T-helper 2 cell treated with Interferon-gamma antibody and Interleukin-4, amounts not matched to agents 5 μg/mL and 100 μg/mL, for 36 hours (primary cell): Measurements from ENCODE around the gene UBN2.

Experiments
- DNase-seq: peaks from one replicate; pipeline ENCODE4 v3.0.0; 2021; ENCODE audit warnings: low spot score
- H3K27ac Mint-ChIP-seq: one replicate; pipeline ENCODE4 v1.8.0; 2021; ENCODE audit warnings: mild to moderate bottlenecking, mixed read lengths
- H3K27me3 Mint-ChIP-seq: one replicate; pipeline ENCODE4 v1.8.0; 2021; ENCODE audit warnings: low read depth, mixed read lengths
- H3K36me3 Mint-ChIP-seq: one replicate; pipeline ENCODE4 v1.8.0; 2021; ENCODE audit warnings: low read depth, mixed read lengths
- H3K4me1 Mint-ChIP-seq: one replicate; pipeline ENCODE4 v1.8.0; 2021; ENCODE audit warnings: low read depth, mixed read lengths
- H3K4me3 Mint-ChIP-seq: one replicate; pipeline ENCODE4 v1.8.0; 2022; ENCODE audit warnings: mild to moderate bottlenecking, moderate library complexity, mixed read lengths
- H3K9me3 Mint-ChIP-seq: one replicate; pipeline ENCODE4 v1.8.0; 2021; ENCODE audit warnings: mixed read lengths

Gene UBN2

DNA sequence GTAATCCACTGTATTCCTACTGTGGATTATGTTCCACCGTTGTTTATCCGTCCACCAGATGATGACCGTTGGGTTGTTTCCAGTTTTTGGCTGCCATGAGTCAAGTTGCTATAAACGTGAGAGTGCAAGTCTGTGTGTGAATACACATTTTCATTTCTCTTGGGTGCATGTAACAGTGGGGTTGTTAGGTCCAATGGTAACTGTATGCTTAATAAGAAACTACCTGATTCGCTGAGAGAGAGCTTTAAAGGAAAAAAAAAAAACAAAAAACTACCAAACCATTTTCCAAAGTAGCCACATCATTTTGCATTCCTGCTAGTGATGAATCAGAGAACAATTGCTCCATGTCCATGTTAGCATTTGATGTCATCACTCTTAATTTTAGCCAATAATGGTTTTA, 15.9 kb downstream of the UBN2 start:
- Mint-ChIP-seq H3K9me3 (no peaks in the 10 kb centered on the region), H3K27ac (no peak overlapping the region), H3K27me3 (no peaks in the 10 kb centered on the region), H3K4me3 (no peak overlapping the region), H3K36me3 (peaks cover 49% of the 10 kb centered on the region), H3K4me1 (peaks cover 29% of the 10 kb centered on the region)
- no peak for DNase-seq

DNA sequence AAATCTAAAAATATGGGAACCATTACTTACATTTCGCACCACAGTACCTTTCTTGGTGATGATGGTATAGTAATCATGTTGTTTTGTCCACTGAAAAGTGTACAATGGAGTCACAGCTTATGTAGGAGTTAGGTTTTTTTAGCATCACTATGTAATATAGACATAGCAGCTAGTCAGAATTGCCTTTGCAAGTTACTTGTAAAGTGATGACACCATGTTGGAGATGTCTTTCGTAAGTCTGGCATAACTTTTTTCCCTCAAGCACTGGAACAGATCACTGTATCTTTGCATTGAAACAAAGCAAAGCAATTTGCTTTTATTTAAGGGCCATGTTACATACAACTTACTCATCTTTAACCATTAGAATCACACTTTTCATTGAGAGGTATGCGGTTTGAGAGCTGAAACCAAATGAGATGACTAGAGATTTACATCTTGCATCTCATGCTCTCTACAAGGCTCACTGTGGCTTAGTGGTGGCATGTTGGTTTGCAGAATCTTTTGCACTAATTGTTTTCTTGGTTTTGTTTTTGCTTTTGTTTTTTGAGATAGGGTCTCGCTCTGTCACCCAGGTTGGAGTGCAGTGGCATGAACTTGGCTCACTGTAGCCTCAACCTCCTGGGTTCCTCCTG, 18.3 kb downstream of the UBN2 start:
- peak; percentile 25 for DNase-seq
- Mint-ChIP-seq H3K9me3 (no peaks in the 10 kb centered on the region), H3K36me3 (peaks cover 36% of the 10 kb centered on the region), H3K27ac (no peak overlapping the region), H3K4me1 (peaks cover 19% of the 10 kb centered on the region), H3K27me3 (no peaks in the 10 kb centered on the region), H3K4me3 (no peak overlapping the region)

DNA sequence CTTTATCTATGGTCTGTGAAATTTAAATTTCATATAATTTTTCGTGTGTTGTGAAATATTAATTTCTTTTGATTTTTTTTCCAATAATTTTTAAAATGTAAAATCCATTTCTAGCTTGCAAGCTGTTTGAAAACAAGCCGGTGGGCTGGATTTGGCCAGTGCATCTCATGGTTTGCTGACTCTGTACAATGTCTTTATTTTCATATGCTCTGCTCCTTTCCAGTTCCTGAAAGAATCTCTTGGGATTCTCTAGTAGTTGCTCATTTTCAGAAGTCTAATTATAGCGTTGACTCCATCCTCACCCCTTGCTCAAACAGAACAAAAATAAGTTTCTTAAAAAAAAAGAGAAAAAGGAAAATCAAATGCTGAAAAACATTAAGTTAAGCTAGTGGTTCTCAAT, 21.4 kb downstream of the UBN2 start:
- Mint-ChIP-seq H3K27me3 (no peaks in the 10 kb centered on the region), H3K9me3 (no peaks in the 10 kb centered on the region), H3K27ac (no peak overlapping the region), H3K4me3 (no peak overlapping the region), H3K4me1 (peaks cover 18% of the 10 kb centered on the region), H3K36me3 (peaks cover 26% of the 10 kb centered on the region)
- DNase-seq, result no peak

DNA sequence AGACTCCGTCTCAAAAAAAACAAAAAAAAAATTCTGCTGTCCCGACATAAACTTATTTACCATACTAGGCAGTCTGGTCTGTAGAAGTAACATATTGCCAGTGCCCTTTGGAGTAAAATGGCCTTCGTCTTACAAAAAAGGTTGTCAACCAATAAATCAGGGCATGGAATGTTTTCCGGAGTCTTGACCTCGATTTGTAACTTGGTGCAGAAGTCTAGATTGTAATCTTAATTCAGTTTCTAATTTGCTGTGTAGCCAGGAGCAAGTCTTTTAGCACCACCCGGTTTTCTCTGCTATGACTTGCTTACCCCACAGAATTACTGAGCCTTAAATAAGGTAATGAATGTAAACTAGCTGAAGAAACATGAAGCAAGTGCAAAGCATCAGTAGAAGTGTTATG, 23.2 kb downstream of the UBN2 start:
- Mint-ChIP-seq H3K27me3 (no peaks in the 10 kb centered on the region), H3K36me3 (peaks cover 21% of the 10 kb centered on the region), H3K27ac (no peak overlapping the region), H3K4me3 (no peak overlapping the region), H3K9me3 (no peaks in the 10 kb centered on the region), H3K4me1 (peaks cover 9% of the 10 kb centered on the region)
- no peak for DNase-seq

DNA sequence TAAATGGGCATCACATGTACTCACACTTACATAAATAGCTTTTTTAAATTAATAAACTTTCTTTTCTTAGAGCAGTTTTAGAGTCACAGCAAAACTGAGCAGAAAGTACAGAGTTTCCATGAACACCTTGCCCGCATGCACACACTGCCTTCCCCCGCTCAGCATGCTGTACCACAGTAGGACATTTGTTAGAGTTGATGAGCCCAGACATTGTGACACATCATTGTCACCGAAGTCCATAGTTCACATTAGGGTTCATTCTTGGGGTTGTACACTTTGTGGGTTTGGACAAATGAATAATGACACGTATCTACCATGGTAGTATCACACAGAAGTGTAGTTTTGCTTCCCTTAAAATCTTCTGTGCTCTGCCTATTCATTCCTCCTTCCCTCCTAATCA, 23.7 kb downstream of the UBN2 start:
- H3K27ac Mint-ChIP-seq, result no peak overlapping the region
- H3K4me1 Mint-ChIP-seq, result peaks cover 4% of the 10 kb centered on the region
- H3K9me3 Mint-ChIP-seq, result no peaks in the 10 kb centered on the region
- DNase-seq, result no peak
- H3K27me3 Mint-ChIP-seq, result no peaks in the 10 kb centered on the region
- peaks cover 20% of the 10 kb centered on the region for H3K36me3 Mint-ChIP-seq
- no peak overlapping the region for H3K4me3 Mint-ChIP-seq

DNA sequence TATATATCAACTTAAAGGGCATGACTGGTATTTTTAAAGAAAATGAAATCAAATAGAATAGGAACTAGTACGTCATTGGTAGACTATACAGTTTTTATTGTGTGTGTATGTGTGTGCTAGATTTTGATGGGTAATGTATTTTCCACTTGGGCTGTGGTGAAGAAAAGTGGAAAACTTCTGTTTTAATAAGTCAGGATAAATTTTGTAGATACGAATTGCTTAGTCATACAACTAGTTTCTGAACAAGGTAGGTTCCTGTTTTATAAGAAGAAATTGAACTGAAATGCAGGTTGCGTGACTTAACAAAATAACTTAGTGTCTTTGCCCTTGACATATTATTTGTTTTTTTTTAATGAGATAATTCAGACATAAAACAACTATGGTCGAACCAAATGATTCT, 24.3 kb downstream of the UBN2 start:
- DNase-seq, result no peak
- H3K4me3 Mint-ChIP-seq, result no peak overlapping the region
- H3K4me1 Mint-ChIP-seq, result peaks cover 3% of the 10 kb centered on the region
- no peaks in the 10 kb centered on the region for H3K9me3 Mint-ChIP-seq
- H3K27ac Mint-ChIP-seq, result no peak overlapping the region
- peaks cover 20% of the 10 kb centered on the region for H3K36me3 Mint-ChIP-seq
- no peaks in the 10 kb centered on the region for H3K27me3 Mint-ChIP-seq

DNA sequence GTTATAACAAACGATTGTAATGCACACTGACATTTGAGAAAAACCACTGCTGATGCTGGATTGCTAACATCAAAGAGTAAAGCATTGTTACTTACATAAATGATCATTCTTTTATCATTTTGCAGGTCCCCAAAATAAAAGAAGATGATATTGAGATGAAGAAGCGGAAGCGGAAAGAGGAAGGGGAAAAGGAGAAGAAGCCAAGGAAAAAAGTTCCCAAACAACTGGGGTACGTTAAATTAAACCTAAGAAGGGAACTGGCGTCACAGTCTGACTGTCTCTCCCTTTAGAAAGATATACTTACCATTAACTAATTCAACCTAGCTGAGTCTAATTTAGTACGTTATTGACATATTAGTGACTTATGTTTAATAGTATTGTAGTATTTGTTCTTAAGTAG, 28.1 kb downstream of the UBN2 start:
- DNase-seq, result no peak
- Mint-ChIP-seq H3K4me3 (no peak overlapping the region), H3K27me3 (no peaks in the 10 kb centered on the region), H3K4me1 (peaks cover 2% of the 10 kb centered on the region), H3K36me3 (peaks cover 21% of the 10 kb centered on the region), H3K27ac (no peak overlapping the region), H3K9me3 (no peaks in the 10 kb centered on the region)

DNA sequence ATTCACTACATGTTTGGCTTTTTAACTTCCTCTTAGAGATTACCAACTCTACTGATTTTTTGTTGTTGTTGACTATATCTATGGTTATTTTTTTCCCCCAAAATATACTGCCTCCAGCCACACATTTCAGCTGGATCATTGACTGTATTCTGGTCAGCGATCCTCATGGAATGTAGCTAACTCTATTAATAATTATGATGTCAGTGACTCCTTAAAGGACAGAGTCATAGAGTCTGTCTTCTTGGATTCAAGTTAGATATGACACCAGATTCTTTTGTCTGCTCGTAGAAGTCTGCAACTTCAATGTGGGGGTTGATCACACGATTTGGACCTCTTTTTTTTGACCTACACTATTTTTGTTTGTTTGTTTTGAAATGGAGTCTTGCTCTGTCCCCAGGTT, 33.2 kb downstream of the UBN2 start:
- no peak overlapping the region for H3K4me3 Mint-ChIP-seq
- no peaks in the 10 kb centered on the region for H3K27me3 Mint-ChIP-seq
- no peaks in the 10 kb centered on the region for H3K4me1 Mint-ChIP-seq
- peaks cover 32% of the 10 kb centered on the region for H3K36me3 Mint-ChIP-seq
- no peaks in the 10 kb centered on the region for H3K9me3 Mint-ChIP-seq
- no peak overlapping the region for H3K27ac Mint-ChIP-seq
- DNase-seq, result no peak

DNA sequence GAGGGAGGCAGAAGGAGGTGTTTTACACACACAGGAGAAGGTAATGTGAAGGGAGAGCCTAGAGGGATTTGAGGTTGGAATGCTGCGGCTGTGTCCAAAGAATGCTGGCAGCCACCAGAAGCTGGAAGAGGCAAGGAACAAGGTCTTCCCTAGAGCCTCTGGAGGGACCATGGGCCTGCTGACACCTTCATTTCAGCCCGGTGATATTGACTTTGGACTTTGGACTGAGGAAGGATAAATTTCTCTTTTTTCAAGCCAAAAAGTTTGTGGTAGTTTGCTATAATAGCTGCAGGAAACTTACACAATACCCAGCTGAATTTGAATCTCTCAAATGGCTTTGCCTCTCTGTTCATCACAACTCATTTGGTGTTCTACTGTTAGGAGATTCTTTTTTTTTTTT, 34.6 kb downstream of the UBN2 start:
- no peak for DNase-seq
- H3K4me3 Mint-ChIP-seq, result no peak overlapping the region
- H3K4me1 Mint-ChIP-seq, result no peaks in the 10 kb centered on the region
- H3K27me3 Mint-ChIP-seq, result no peaks in the 10 kb centered on the region
- H3K27ac Mint-ChIP-seq, result no peak overlapping the region
- H3K9me3 Mint-ChIP-seq, result no peaks in the 10 kb centered on the region
- peaks cover 35% of the 10 kb centered on the region for H3K36me3 Mint-ChIP-seq

DNA sequence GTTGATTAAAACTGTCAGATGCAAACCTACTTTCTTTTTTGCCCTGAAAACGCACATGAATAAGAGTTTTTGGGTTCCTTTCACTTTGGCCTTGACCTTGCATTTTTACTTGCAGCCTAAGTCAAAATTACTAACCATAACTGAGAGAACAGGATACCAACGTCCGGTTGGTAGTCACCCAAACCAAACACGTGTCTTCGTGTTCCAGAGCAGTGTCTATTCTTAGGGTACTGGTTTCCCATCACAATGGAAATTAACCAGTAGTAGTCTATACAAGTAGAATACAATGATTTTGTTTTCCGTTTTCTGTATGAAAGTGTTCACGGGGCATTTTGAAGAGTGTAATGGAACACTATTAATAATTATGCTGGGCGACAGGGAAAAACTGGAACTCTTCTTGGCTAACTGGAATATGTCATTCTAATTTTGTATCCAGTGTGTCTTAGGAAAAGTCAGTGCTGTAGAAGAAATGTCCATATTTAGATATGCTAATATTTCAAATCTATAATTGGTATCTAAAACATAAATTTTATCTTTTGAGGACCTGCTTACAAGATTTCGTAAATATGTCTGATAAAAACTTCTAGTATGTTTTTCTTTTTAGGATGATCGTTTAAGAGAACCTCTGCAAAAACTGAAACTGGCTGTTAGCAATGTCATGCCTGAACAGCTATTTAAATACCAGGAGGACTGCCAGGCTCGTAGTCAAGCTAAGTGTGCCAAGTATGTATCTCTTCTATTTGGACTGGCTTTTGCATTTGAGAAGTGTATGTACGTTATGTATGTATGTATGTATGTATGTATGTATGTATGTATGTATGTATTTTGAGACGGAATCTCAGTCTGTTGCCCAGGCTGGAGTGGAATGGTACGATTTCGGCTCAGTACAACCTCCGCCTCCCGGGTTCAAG, 40.9 kb downstream of the UBN2 start:
- Mint-ChIP-seq H3K9me3 (no peaks in the 10 kb centered on the region), H3K4me1 (no peaks in the 10 kb centered on the region), H3K4me3 (no peak overlapping the region), H3K27me3 (no peaks in the 10 kb centered on the region), H3K36me3 (peaks cover 28% of the 10 kb centered on the region), H3K27ac (no peak overlapping the region)
- no peak for DNase-seq

DNA sequence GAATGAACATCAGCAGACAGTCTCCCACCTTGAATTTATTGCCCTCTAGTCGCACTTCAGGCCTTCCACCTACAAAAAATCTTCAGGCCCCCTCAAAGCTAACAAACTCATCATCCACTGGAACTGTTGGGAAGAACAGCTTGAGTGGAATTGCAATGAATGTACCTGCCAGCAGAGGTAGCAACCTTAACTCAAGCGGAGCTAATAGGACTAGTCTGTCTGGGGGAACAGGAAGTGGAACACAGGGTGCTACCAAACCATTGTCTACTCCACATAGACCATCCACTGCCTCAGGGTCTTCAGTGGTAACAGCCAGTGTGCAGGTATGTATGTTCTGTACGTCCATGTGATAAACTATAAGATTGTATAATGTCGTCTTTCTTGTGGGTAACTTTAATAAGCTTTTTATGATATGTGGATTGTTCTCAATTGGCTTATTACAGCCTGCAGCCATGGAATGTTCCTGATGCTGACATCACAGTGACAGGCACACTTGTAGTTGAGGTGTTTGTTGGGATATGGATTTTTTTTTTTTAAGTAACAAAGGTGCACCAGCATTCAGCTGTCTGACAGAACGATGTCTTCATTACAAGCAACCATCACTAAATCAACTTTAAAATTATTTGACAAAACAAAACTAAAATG, 53.3 kb downstream of the UBN2 start:
- Mint-ChIP-seq H3K27ac (no peak overlapping the region), H3K27me3 (no peaks in the 10 kb centered on the region), H3K4me1 (no peaks in the 10 kb centered on the region), H3K4me3 (no peak overlapping the region), H3K9me3 (no peaks in the 10 kb centered on the region), H3K36me3 (peaks cover 20% of the 10 kb centered on the region)
- DNase-seq, result no peak

DNA sequence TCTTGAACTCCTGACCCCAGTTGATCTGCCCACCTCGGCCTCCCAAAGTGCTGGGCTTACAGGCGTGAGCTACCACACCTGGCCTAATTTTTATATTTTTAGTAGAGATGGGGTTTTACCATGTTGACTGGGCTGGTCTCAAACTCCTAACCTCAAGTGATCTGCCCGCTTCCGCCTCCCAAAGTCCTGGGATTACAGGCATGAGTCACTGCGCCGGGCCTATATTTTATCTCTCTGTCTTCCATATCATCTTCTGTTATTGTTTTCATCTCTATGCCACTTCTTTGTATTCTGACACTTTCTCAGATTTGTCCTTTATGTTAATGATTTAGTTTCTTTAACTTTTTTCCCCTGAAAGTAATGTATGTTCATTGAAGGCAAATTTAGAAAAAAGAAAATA, 55.1 kb downstream of the UBN2 start:
- Mint-ChIP-seq H3K9me3 (no peaks in the 10 kb centered on the region), H3K4me3 (no peak overlapping the region), H3K4me1 (no peaks in the 10 kb centered on the region), H3K27ac (no peak overlapping the region), H3K36me3 (peaks cover 16% of the 10 kb centered on the region), H3K27me3 (no peaks in the 10 kb centered on the region)
- DNase-seq, result no peak

DNA sequence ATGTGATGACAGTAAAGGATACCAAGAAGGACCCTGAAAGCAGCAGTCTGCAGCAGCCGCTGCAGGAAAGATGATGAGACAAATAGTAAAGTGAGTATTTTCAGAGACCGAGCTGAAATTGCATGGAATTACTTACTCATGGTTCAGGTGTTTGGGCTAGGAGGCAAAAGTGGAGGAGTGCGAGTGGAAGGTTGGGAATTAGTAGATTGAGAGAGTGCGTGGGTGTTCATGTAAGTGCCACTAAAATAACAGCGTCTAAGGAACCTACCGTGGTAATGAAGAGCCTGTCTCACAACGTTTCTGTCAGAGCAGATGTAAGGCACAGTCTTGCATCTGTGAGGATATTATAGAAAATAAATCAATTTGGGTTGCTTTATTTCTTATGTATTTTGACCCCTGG, 61.8 kb downstream of the UBN2 start:
- Mint-ChIP-seq H3K27ac (no peak overlapping the region), H3K27me3 (no peaks in the 10 kb centered on the region), H3K36me3 (peaks cover 7% of the 10 kb centered on the region), H3K9me3 (no peaks in the 10 kb centered on the region), H3K4me1 (no peaks in the 10 kb centered on the region), H3K4me3 (no peak overlapping the region)
- no peak for DNase-seq

DNA sequence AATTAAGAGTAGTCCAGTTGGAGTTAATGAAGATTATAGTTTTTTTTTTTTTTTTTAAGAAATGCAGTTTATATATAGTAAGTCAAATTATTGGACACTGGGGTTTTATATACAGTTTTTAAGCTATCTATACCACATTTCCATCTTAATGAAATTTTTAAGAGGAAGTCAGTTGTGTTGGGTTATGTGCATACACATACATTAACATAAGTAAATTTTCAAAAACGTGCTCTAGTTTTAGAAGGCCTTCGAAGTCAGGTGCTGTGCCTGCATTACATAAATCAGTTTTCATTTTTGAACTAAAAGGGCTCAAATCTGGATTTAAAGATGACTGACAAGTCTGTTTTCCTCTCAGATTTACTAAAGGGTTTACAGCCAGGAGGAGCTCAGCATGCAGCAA, 62.5 kb downstream of the UBN2 start:
- Mint-ChIP-seq H3K9me3 (no peaks in the 10 kb centered on the region), H3K4me1 (no peaks in the 10 kb centered on the region), H3K27me3 (no peaks in the 10 kb centered on the region), H3K36me3 (peaks cover 5% of the 10 kb centered on the region), H3K4me3 (no peak overlapping the region), H3K27ac (no peak overlapping the region)
- no peak for DNase-seq
